ENCODE measurements around the gene PIWIL4.
"Not testable (repeated sequence)": the region's sequence is repeated elsewhere in the genome, so short reads cannot be mapped to it uniquely, and the experiment has no call there.

The PIWIL4 gene

GRCh38 chr11:94559361-94559760 is 7.8 kb upstream of the PIWIL4 start:
- no peak for TF ChIP-seq CTCF (IDR thresholded peaks at IDR 0.05; ENCODE audit: extremely low read depth, missing control alignments)
- no peak for DNase-seq (ENCODE audit: low spot score)

- no peak for TF ChIP-seq CTCF (IDR thresholded peaks at IDR 0.05; ENCODE audit: extremely low read depth, missing control alignments)
Measured at GRCh38 chr11:94560834-94561233, 6.3 kb upstream of the PIWIL4 start.

GRCh38 chr11:94563176-94563847 is 3.9 kb upstream of the PIWIL4 start:
- DNase-seq (ENCODE audit: low spot score) = no peak
- no peak for TF ChIP-seq CTCF (IDR thresholded peaks at IDR 0.05; ENCODE audit: extremely low read depth, missing control alignments)

More at GRCh38 chr11:94560834-94561233, 6.3 kb upstream of the PIWIL4 start:
- DNase-seq (ENCODE audit: low spot score) = no peak

GRCh38 chr11:94563848-94564467 is 3.2 kb upstream of the PIWIL4 start:
- no peak for TF ChIP-seq CTCF (IDR thresholded peaks at IDR 0.05; ENCODE audit: extremely low read depth, missing control alignments)
- no peak for DNase-seq (ENCODE audit: low spot score)

- DNase-seq (ENCODE audit: low spot score) = no peak
- TF ChIP-seq CTCF (IDR thresholded peaks at IDR 0.05; ENCODE audit: extremely low read depth, missing control alignments) = no peak
Measured at GRCh38 chr11:94568200-94568599, 1.0 kb downstream of the PIWIL4 start.

GRCh38 chr11:94568717-94569116 is 1.5 kb downstream of the PIWIL4 start:
- no peak for DNase-seq (ENCODE audit: low spot score)
- TF ChIP-seq CTCF (IDR thresholded peaks at IDR 0.05; ENCODE audit: extremely low read depth, missing control alignments) = no peak

GRCh38 chr11:94572975-94573374 is 5.8 kb downstream of the PIWIL4 start:
- DNase-seq (ENCODE audit: low spot score) = not testable (repeated sequence)
